ENCODE data around the gene PRDM16. TPM values are rescaled to one million over a fixed set of nuclear protein-coding genes. Genes with fewer than 3 reads are reported as not detected.
A peak's percentile ranks its signal among the peaks of the same experiment; 100 is the strongest.

The PRDM16 gene
- total RNA-seq, 1 experiment from 2014 or later, result 0.17 TPM

DNA sequence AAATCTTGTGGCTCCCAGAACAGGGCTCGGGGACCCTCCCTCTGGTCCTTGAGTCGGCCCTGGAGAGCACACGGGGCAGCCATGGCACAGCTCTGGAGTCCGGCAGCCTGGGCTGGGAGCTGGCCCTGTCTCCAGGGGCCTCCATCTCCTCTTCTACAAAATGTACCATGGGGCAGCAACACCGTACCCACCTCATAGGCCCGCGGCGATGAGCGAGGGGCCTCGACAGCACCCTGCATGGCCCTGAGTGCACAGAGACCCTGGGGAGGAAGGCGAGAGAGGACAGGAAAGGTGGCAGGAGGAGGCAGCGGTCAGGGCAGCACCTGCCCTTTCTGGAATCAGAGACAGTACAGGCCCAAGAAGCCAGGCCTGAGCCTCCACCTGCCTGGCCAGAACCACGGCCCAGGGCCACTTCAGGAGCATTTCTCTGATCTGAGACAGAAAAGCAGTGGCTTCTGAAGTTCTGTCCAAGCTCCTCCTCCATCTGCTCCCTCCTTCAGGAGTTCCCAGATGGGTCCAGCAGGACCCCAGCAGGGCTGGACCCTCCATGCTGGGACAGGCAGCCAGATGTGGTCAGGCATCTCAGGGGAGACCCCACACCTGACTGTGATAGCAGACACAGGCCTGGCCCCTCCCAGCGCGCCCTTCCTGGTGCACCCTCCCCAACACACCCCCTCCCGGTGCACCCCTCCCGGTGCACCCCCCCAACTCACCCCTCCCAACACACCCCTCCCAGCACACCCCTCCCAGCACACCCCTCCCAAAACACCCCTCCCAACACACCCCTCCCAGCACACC, 309.6 kb downstream of the PRDM16 start:
- no peak overlapping the region for H2BK20ac ChIP-seq (ENCODE audit: low read depth, low read length, poor library complexity, severe bottlenecking)
- H3K4me2 ChIP-seq (ENCODE audit: insufficient read depth, insufficient read length, low read length), result no peak overlapping the region
- H2BK120ac ChIP-seq (ENCODE audit: low read depth, low read length, poor library complexity, severe bottlenecking), result no peak overlapping the region
- no peaks in the 10 kb centered on the region for H3K4me1 ChIP-seq (ENCODE audit: insufficient read depth, low read length)
- Mint-ChIP-seq H3K9me3 (no peaks in the 10 kb centered on the region; a peak in 2 of 5 replicates), H3K27ac (peak overlapping the region in 1 of 3 experiments; percentile 44; a peak in 1 of 7 replicates), H3K36me3 (ENCODE audit: insufficient read depth in 1 of 3, low read depth in 3 of 3) (no peaks in the 10 kb centered on the region), H3K4me1 (no peaks in the 10 kb centered on the region), H3K4me3 (no peak overlapping the region), H3K27me3 (ENCODE audit: low read depth) (peaks cover 2% of the 10 kb centered on the region)
- no peak overlapping the region for H3K27ac ChIP-seq (ENCODE audit: insufficient read length, low read depth, low read length)
- no peak overlapping the region for H2AFZ ChIP-seq (ENCODE audit: low read length)
- no peak overlapping the region for H2BK15ac ChIP-seq (ENCODE audit: low read depth, low read length)
- no peak overlapping the region for H3K18ac ChIP-seq (ENCODE audit: insufficient read length, low read depth, low read length)
- H3K4ac ChIP-seq (ENCODE audit: low read depth, low read length), result no peak overlapping the region
- H3K23me2 ChIP-seq (ENCODE audit: insufficient read length, low read depth, low read length, poor library complexity, severe bottlenecking), result no peaks in the 10 kb centered on the region
- H2BK12ac ChIP-seq (ENCODE audit: insufficient read length, low read depth, low read length), result no peak overlapping the region
- H3K27me3 ChIP-seq (ENCODE audit: insufficient read depth, low read length), result no peaks in the 10 kb centered on the region
- WGBS (ENCODE audit: extremely low coverage, insufficient read length, low lambda C conversion rate), result no CpG with 5 or more reads among the region's 17 CpGs
- H2BK5ac ChIP-seq (ENCODE audit: insufficient read length, low read length), result no peak overlapping the region
- no peak overlapping the region for H2AK5ac ChIP-seq (ENCODE audit: insufficient read length, low read length)
- no peak overlapping the region for H4K5ac ChIP-seq (ENCODE audit: insufficient read length, low read depth, low read length)
- no peak overlapping the region for H4K91ac ChIP-seq (ENCODE audit: insufficient read length, low read depth, low read length)
- H3T11ph ChIP-seq (ENCODE audit: low read length), result no peak overlapping the region
- no peak overlapping the region; the same call in 1 of the 2 replicates for H3K14ac ChIP-seq (ENCODE audit: insufficient read depth, low read length)
- H4K8ac ChIP-seq (replicated peaks; ENCODE audit: insufficient read length, low read depth, low read length), result no peak overlapping the region
- DNase-seq, result no peak
- no peaks in the 10 kb centered on the region for H4K20me1 ChIP-seq (ENCODE audit: control insufficient read depth, insufficient read depth, insufficient read length)
- no peak overlapping the region for H3K23ac ChIP-seq (ENCODE audit: insufficient read length, low read depth, low read length)
- H3K56ac ChIP-seq (ENCODE audit: insufficient read length, low read depth, low read length), result no peak overlapping the region
- no peaks in the 10 kb centered on the region for H3K79me2 ChIP-seq (ENCODE audit: insufficient read depth, low read length)
- no peak overlapping the region for H3K9ac ChIP-seq (ENCODE audit: extremely low read depth, insufficient read length, low read length)
- TF ChIP-seq, protein P1, sequence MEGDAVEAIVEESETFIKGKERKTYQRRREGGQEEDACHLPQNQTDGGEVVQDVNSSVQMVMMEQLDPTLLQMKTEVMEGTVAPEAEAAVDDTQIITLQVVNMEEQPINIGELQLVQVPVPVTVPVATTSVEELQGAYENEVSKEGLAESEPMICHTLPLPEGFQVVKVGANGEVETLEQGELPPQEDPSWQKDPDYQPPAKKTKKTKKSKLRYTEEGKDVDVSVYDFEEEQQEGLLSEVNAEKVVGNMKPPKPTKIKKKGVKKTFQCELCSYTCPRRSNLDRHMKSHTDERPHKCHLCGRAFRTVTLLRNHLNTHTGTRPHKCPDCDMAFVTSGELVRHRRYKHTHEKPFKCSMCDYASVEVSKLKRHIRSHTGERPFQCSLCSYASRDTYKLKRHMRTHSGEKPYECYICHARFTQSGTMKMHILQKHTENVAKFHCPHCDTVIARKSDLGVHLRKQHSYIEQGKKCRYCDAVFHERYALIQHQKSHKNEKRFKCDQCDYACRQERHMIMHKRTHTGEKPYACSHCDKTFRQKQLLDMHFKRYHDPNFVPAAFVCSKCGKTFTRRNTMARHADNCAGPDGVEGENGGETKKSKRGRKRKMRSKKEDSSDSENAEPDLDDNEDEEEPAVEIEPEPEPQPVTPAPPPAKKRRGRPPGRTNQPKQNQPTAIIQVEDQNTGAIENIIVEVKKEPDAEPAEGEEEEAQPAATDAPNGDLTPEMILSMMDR (conservative IDR thresholded peaks at IDR 0.05), result no peak
- no peaks in the 10 kb centered on the region for H3K9me3 ChIP-seq (ENCODE audit: control insufficient read depth, low read depth, low read length)
- H3K79me1 ChIP-seq (ENCODE audit: insufficient read depth, low read depth, low read length, poor library complexity, severe bottlenecking), result no peaks in the 10 kb centered on the region

Data from H9 (cell line).